ENCODE results near the gene RAMP1.

- no peak for TF ChIP-seq POLR2A (IDR thresholded peaks at IDR 0.05)
- TF ChIP-seq CTCF (IDR thresholded peaks at IDR 0.05): no peak
Measured at GRCh38 chr2:237932731-237933131, 73.3 kb downstream of the RAMP1 start.
